ENCODE data around the gene FDXR. TPM values are rescaled to one million over a fixed set of nuclear protein-coding genes. Genes with fewer than 3 reads are reported as not detected.

FDXR gene
- total and polyA plus RNA-seq, 9 of the 15 experiments (the other 6 are each of a cell fraction or from before 2014, with no cell fraction given) = 0.89 to 70.7 (median 30.9) TPM

- no peak for TF ChIP-seq PHB (CRISPR knock-in tag; IDR thresholded peaks at IDR 0.05)
- 0 out of 2 replicates have a peak, but pooled peaks have one; percentile 4 for TF ChIP-seq ZNF512 (tag; IDR thresholded peaks at IDR 0.05)
These were observed 7.1 kb downstream of the FDXR start (continued) for GRCh38 chr17:74865504-74866197.

- H3K27ac ChIP-seq (ENCODE audit: extremely low read depth, low read depth, low read length) = 0 out of 3 replicates have a peak overlapping the region, but pooled peaks have one; percentile 31
- no peaks in the 10 kb centered on the region for H3K9me3 ChIP-seq (replicated peaks; ENCODE audit: control insufficient read depth, insufficient read depth, low read depth, low read length)
- H3K36me3 ChIP-seq (ENCODE audit: control insufficient read depth, insufficient read depth, low read length) = peaks cover 53% of the 10 kb centered on the region; the same call in 2 of the 3 replicates
- no peak overlapping the region for H3K4me2 ChIP-seq (ENCODE audit: insufficient read depth, low read length)
- H3K9ac ChIP-seq (ENCODE audit: insufficient read depth in 1 of 2, low read depth in 2 of 2, low read length in 2 of 2) = peak overlapping the region in 1 of 2 experiments; percentile 53; a peak in 1 of 4 replicates
- intact Hi-C loops (cut with micrococcal nuclease) (loop anchor here (1.0 to 5.0 kb wide), 3 partner anchors 74 to 118 kb away; partner anchors contain the start of gene NHERF1), in situ Hi-C loops (cut with MboI) (no loop called here)
- 21% methylated on average over 9 of the region's 11 CpGs for WGBS (ENCODE audit: insufficient coverage, low coverage, missing lambda C conversion rate)
- peak overlapping the region; percentile 71; the same call in 1 of the 2 replicates for H2AFZ ChIP-seq (ENCODE audit: low read depth, low read length)
- H3K27me3 ChIP-seq (ENCODE audit: control insufficient read depth in 2 of 2, insufficient read depth in 2 of 2, low read length in 2 of 2) = no peaks in the 10 kb centered on the region
- H4K20me1 ChIP-seq (replicated peaks; ENCODE audit: control insufficient read depth, insufficient read depth, low read length) = no peaks in the 10 kb centered on the region
- ChIA-PET CTCF (ENCODE audit: low intra/inter-chr PET ratio) (interaction anchor here (0.5 to 2.1 kb wide), 6 partner anchors 22 to 149 kb away, joined by 3 to 19 read pairs (median 4); no protein-coding TSS in a partner anchor), POLR2A (interaction anchor here (0.6 to 1.6 kb wide), 6 partner anchors 11 to 195 kb away, joined by 3 to 8 read pairs (median 4); no protein-coding TSS in a partner anchor)
- BruUV-seq (replicated peaks) = no TSS peak
- no peaks in the 10 kb centered on the region for H3K9me1 ChIP-seq (ENCODE audit: control insufficient read depth, insufficient read depth, low read length)
- FAIRE-seq = peak; percentile 96
- ATAC-seq = peak; percentile 74
- no peak overlapping the region for H3K4me3 ChIP-seq
- H3K79me2 ChIP-seq (ENCODE audit: control insufficient read depth, insufficient read depth, low read length) = peaks cover 10% of the 10 kb centered on the region; the same call in 1 of the 3 replicates
- H3K4me1 ChIP-seq (replicated peaks in 1 of 2; ENCODE audit: control insufficient read depth in 2 of 2, insufficient read depth in 2 of 2, low read length in 2 of 2) = peaks cover 40 to 85% of the 10 kb centered on the region in 2 experiments
- DNase-seq (ENCODE audit: extremely low read depth in 1 of 4, low spot score in 3 of 4) = peak; percentile 57 to 83 (median 70)
- TF ChIP-seq DEAF1 (CRISPR knock-in tag; IDR thresholded peaks at IDR 0.05) = peak; percentile 58; the same call in 1 of the 2 replicates
- TF ChIP-seq, protein P1, sequence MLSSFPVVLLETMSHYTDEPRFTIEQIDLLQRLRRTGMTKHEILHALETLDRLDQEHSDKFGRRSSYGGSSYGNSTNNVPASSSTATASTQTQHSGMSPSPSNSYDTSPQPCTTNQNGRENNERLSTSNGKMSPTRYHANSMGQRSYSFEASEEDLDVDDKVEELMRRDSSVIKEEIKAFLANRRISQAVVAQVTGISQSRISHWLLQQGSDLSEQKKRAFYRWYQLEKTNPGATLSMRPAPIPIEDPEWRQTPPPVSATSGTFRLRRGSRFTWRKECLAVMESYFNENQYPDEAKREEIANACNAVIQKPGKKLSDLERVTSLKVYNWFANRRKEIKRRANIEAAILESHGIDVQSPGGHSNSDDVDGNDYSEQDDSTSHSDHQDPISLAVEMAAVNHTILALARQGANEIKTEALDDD (IDR thresholded peaks at IDR 0.05) = no peak
- TF ChIP-seq MAZ (CRISPR knock-in tag; conservative IDR thresholded peaks at IDR 0.05 in 1 of 2, IDR thresholded peaks at IDR 0.05 in 1 of 2) = peak; percentile 40 to 47; a peak in 1 of 4 replicates
- TF ChIP-seq ELF4 (CRISPR knock-in tag; IDR thresholded peaks at IDR 0.05) = no peak
- TF ChIP-seq RBFOX2 (IDR thresholded peaks at IDR 0.05; ENCODE audit: low read depth, low read length) = no peak
- TF ChIP-seq RAD21 (CRISPR knock-in tag; conservative IDR thresholded peaks at IDR 0.05 in 1 of 2, IDR thresholded peaks at IDR 0.05 in 1 of 2) = peak; percentile 71 to 85
- TF ChIP-seq HMGXB4 (CRISPR knock-in tag; IDR thresholded peaks at IDR 0.05) = no peak
- TF ChIP-seq KAT2B (IDR thresholded peaks at IDR 0.05; ENCODE audit: low read depth, low read length) = no peak
These were observed 7.9 kb downstream of the FDXR start for GRCh38 chr17:74864866-74865395.
